ENCODE results near the gene ERCC3.
A peak's percentile ranks its signal among the peaks of the same experiment; 100 is the strongest.

Gene ERCC3

GRCh38 chr2:127314193-127314988 is 20.4 kb upstream of the ERCC3 start:
- Histone ChIP-seq H3K9me3 (ENCODE audit: control insufficient read depth, insufficient read depth, low read length) (no peaks in the 10 kb centered on the region), H3K27me3 (ENCODE audit: control insufficient read depth, insufficient read depth, low read length) (no peaks in the 10 kb centered on the region), H3K36me3 (ENCODE audit: control insufficient read depth, insufficient read depth, low read length) (peaks cover 45% of the 10 kb centered on the region), H3K9ac (ENCODE audit: low read depth, low read length) (no peak overlapping the region), H3K27ac (ENCODE audit: low read depth, low read length) (no peak overlapping the region), H3K4me3 (ENCODE audit: low read depth, low read length) (no peak overlapping the region), H3K4me1 (ENCODE audit: control insufficient read depth, insufficient read depth, low read length) (no peaks in the 10 kb centered on the region)

- H3K36me3 ChIP-seq (ENCODE audit: control insufficient read depth, insufficient read depth, low read length), result peaks cover 43% of the 10 kb centered on the region
- no peak overlapping the region for H3K27ac ChIP-seq (ENCODE audit: low read depth, low read length)
- H3K4me1 ChIP-seq (ENCODE audit: control insufficient read depth, insufficient read depth, low read length), result no peaks in the 10 kb centered on the region
- no peak overlapping the region for H3K9ac ChIP-seq (ENCODE audit: low read depth, low read length)
- no peak overlapping the region for H3K4me3 ChIP-seq (ENCODE audit: low read depth, low read length)
- no peaks in the 10 kb centered on the region for H3K9me3 ChIP-seq (ENCODE audit: control insufficient read depth, insufficient read depth, low read length)
- no peaks in the 10 kb centered on the region for H3K27me3 ChIP-seq (ENCODE audit: control insufficient read depth, insufficient read depth, low read length)
Observed at GRCh38 chr2:127313406-127313805, 19.5 kb upstream of the ERCC3 start.

- Histone ChIP-seq H3K9me3 (ENCODE audit: control insufficient read depth, insufficient read depth, low read length) (no peaks in the 10 kb centered on the region), H3K4me3 (ENCODE audit: low read depth, low read length) (no peak overlapping the region), H3K9ac (ENCODE audit: low read depth, low read length) (no peak overlapping the region), H3K4me1 (ENCODE audit: control insufficient read depth, insufficient read depth, low read length) (no peaks in the 10 kb centered on the region), H3K36me3 (ENCODE audit: control insufficient read depth, insufficient read depth, low read length) (peaks cover 45% of the 10 kb centered on the region), H3K27me3 (ENCODE audit: control insufficient read depth, insufficient read depth, low read length) (no peaks in the 10 kb centered on the region), H3K27ac (ENCODE audit: low read depth, low read length) (no peak overlapping the region)
Observed at GRCh38 chr2:127310980-127311379, 17.0 kb upstream of the ERCC3 start.

- peaks cover 49% of the 10 kb centered on the region for H3K36me3 ChIP-seq (ENCODE audit: control insufficient read depth, insufficient read depth, low read length)
Observed at GRCh38 chr2:127309468-127309867, 15.5 kb upstream of the ERCC3 start.

DNA sequence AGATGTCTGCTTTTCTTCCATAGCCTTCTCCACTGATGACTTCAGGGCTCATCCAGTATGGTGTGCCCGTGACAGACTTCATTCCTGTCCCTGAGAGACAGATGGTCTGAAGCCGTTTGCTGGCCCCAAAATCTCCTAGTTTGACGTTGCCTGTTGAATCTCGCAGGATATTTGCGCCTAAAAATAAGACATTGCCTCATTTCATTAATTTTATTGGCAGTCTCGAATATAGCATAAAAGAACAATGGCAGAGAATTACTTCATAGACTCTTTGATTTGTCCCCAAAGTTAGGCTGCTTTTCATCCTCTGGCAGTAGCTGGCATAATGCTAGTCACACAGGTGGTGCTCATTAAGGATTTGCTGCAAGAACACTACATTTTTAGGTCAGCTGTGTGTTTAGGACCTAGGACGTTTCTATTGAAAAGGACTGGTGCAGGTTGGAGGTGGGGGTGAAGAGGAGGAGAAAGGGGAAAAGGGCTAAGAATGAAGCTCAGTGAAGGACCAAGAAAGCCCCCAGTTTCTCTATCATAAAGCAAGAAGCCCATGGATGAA is 14.7 kb upstream of the ERCC3 start:
- Histone ChIP-seq H3K36me3 (ENCODE audit: control insufficient read depth, insufficient read depth, low read length) (peaks cover 41% of the 10 kb centered on the region), H3K4me1 (ENCODE audit: control insufficient read depth, insufficient read depth, low read length) (no peaks in the 10 kb centered on the region), H3K4me3 (ENCODE audit: low read depth, low read length) (no peak overlapping the region)

More at GRCh38 chr2:127309468-127309867, 15.5 kb upstream of the ERCC3 start:
- Histone ChIP-seq H3K4me3 (ENCODE audit: low read depth, low read length) (no peak overlapping the region), H3K4me1 (ENCODE audit: control insufficient read depth, insufficient read depth, low read length) (no peaks in the 10 kb centered on the region), H3K9ac (ENCODE audit: low read depth, low read length) (no peak overlapping the region), H3K27me3 (ENCODE audit: control insufficient read depth, insufficient read depth, low read length) (no peaks in the 10 kb centered on the region), H3K9me3 (ENCODE audit: control insufficient read depth, insufficient read depth, low read length) (no peaks in the 10 kb centered on the region), H3K27ac (ENCODE audit: low read depth, low read length) (no peak overlapping the region)

GRCh38 chr2:127305990-127306585 is 12.1 kb upstream of the ERCC3 start:
- H3K27ac ChIP-seq (ENCODE audit: low read depth, low read length), result no peak overlapping the region

More for the DNA sequence above, 14.7 kb upstream of the ERCC3 start:
- no peak overlapping the region for H3K27ac ChIP-seq (ENCODE audit: low read depth, low read length)
- no peaks in the 10 kb centered on the region for H3K27me3 ChIP-seq (ENCODE audit: control insufficient read depth, insufficient read depth, low read length)
- H3K9me3 ChIP-seq (ENCODE audit: control insufficient read depth, insufficient read depth, low read length), result no peaks in the 10 kb centered on the region
- H3K9ac ChIP-seq (ENCODE audit: low read depth, low read length), result no peak overlapping the region

DNA sequence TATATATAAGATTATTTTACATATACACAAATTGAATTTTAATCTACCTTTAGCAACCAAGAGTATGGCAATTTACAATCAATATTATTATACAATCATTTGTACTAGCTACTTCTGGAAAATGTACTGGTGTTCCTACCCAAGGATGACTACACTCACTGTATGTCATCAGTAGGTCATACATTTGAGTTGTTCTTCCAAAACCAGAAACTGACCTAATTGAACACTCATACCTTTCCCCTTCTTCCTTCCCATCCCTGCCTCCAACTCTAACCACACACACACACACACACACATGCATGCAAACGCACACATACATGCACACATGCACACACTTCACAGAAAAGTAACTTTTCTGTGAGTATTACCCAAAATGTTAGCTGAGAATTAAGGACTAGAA is 8.2 kb upstream of the ERCC3 start:
- H3K27ac ChIP-seq (ENCODE audit: low read depth, low read length), result no peak overlapping the region
- H3K27me3 ChIP-seq (ENCODE audit: control insufficient read depth, insufficient read depth, low read length), result no peaks in the 10 kb centered on the region
- no peak overlapping the region for H3K9ac ChIP-seq (ENCODE audit: low read depth, low read length)
- no peaks in the 10 kb centered on the region for H3K4me1 ChIP-seq (ENCODE audit: control insufficient read depth, insufficient read depth, low read length)
- no peak overlapping the region for H3K4me3 ChIP-seq (ENCODE audit: low read depth, low read length)
- H3K9me3 ChIP-seq (ENCODE audit: control insufficient read depth, insufficient read depth, low read length), result no peaks in the 10 kb centered on the region
- H3K36me3 ChIP-seq (ENCODE audit: control insufficient read depth, insufficient read depth, low read length), result peaks cover 19% of the 10 kb centered on the region

More at GRCh38 chr2:127305990-127306585, 12.1 kb upstream of the ERCC3 start:
- Histone ChIP-seq H3K9me3 (ENCODE audit: control insufficient read depth, insufficient read depth, low read length) (no peaks in the 10 kb centered on the region), H3K9ac (ENCODE audit: low read depth, low read length) (no peak overlapping the region), H3K4me1 (ENCODE audit: control insufficient read depth, insufficient read depth, low read length) (no peaks in the 10 kb centered on the region), H3K4me3 (ENCODE audit: low read depth, low read length) (no peak overlapping the region), H3K27me3 (ENCODE audit: control insufficient read depth, insufficient read depth, low read length) (no peaks in the 10 kb centered on the region), H3K36me3 (ENCODE audit: control insufficient read depth, insufficient read depth, low read length) (peaks cover 35% of the 10 kb centered on the region)

DNA sequence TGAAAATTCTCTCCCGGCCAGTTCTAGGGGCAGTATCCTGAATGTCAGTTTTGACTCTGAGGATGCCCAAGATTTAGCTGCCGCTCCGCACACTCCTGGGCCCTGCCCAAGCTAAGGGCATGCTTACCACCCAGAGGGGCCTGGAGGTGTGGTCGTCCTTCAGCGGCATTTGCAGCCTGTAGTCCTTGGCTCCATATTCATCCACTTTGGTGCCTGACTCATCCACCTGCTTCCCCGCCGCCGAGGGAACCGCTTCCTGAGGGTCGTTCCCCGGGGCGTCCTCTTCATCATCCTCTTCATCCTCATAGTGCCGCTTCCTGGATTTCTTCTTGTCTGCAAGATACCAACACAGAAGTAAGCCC is 577 bp downstream of the ERCC3 start:
- no peaks in the 10 kb centered on the region for H3K9me3 ChIP-seq (ENCODE audit: control insufficient read depth, insufficient read depth, low read length)
- H3K4me1 ChIP-seq (ENCODE audit: control insufficient read depth, insufficient read depth, low read length), result peaks cover 3% of the 10 kb centered on the region; the same call in 1 of the 2 replicates
- peaks cover 44% of the 10 kb centered on the region for H3K36me3 ChIP-seq (ENCODE audit: control insufficient read depth, insufficient read depth, low read length)
- no peak overlapping the region for H3K27ac ChIP-seq (ENCODE audit: low read depth, low read length)
- peak overlapping the region; percentile 91 for H3K4me3 ChIP-seq (ENCODE audit: low read depth, low read length)
- peak overlapping the region; percentile 91 for H3K9ac ChIP-seq (ENCODE audit: low read depth, low read length)
- no peaks in the 10 kb centered on the region for H3K27me3 ChIP-seq (ENCODE audit: control insufficient read depth, insufficient read depth, low read length)

- no peaks in the 10 kb centered on the region for H3K4me1 ChIP-seq (ENCODE audit: control insufficient read depth, insufficient read depth, low read length)
- no peaks in the 10 kb centered on the region for H3K27me3 ChIP-seq (ENCODE audit: control insufficient read depth, insufficient read depth, low read length)
- H3K9ac ChIP-seq (ENCODE audit: low read depth, low read length), result no peak overlapping the region
- H3K9me3 ChIP-seq (ENCODE audit: control insufficient read depth, insufficient read depth, low read length), result peaks cover 8% of the 10 kb centered on the region
- peaks cover 93% of the 10 kb centered on the region for H3K36me3 ChIP-seq (ENCODE audit: control insufficient read depth, insufficient read depth, low read length)
- no peak overlapping the region for H3K4me3 ChIP-seq (ENCODE audit: low read depth, low read length)
- H3K27ac ChIP-seq (ENCODE audit: low read depth, low read length), result no peak overlapping the region
Observed at GRCh38 chr2:127288274-127288673, 5.7 kb downstream of the ERCC3 start.

GRCh38 chr2:127283275-127283674 is 10.7 kb downstream of the ERCC3 start:
- Histone ChIP-seq H3K27ac (ENCODE audit: low read depth, low read length) (no peak overlapping the region), H3K9ac (ENCODE audit: low read depth, low read length) (no peak overlapping the region), H3K36me3 (ENCODE audit: control insufficient read depth, insufficient read depth, low read length) (peaks cover 97% of the 10 kb centered on the region)

GRCh38 chr2:127280693-127281092 is 13.3 kb downstream of the ERCC3 start:
- Histone ChIP-seq H3K27me3 (ENCODE audit: control insufficient read depth, insufficient read depth, low read length) (no peaks in the 10 kb centered on the region), H3K9me3 (ENCODE audit: control insufficient read depth, insufficient read depth, low read length) (peaks cover 10% of the 10 kb centered on the region), H3K27ac (ENCODE audit: low read depth, low read length) (no peak overlapping the region), H3K9ac (ENCODE audit: low read depth, low read length) (no peak overlapping the region), H3K4me3 (ENCODE audit: low read depth, low read length) (no peak overlapping the region), H3K36me3 (ENCODE audit: control insufficient read depth, insufficient read depth, low read length) (peaks cover 97% of the 10 kb centered on the region), H3K4me1 (ENCODE audit: control insufficient read depth, insufficient read depth, low read length) (no peaks in the 10 kb centered on the region)

More at GRCh38 chr2:127283275-127283674, 10.7 kb downstream of the ERCC3 start:
- H3K27me3 ChIP-seq (ENCODE audit: control insufficient read depth, insufficient read depth, low read length), result no peaks in the 10 kb centered on the region
- H3K9me3 ChIP-seq (ENCODE audit: control insufficient read depth, insufficient read depth, low read length), result peaks cover 10% of the 10 kb centered on the region
- H3K4me3 ChIP-seq (ENCODE audit: low read depth, low read length), result no peak overlapping the region
- no peaks in the 10 kb centered on the region for H3K4me1 ChIP-seq (ENCODE audit: control insufficient read depth, insufficient read depth, low read length)

All from HUES48 (cell line).